Parathyroid adenoma (tissue), 2 donors: ENCODE data around the gene CCN2.

Experiments
- H2AFZ ChIP-seq: fragments of 300-600 bp; sonication (generic); one replicate; pipeline ENCODE4 v1.7.0; 2017; ENCODE audit warnings: antibody characterized with exemption, mild to moderate bottlenecking
- H3K27ac ChIP-seq: fragments of 300-600 bp; sonication (generic); one replicate; pipeline ENCODE4 v1.7.0; 2017
- H3K27me3 ChIP-seq: fragments of 300-600 bp; sonication (generic); one replicate; pipeline ENCODE4 v1.7.0; 2017; ENCODE audit warnings: low read length; ENCODE audit not compliant: control insufficient read depth, insufficient read depth
- H3K36me3 ChIP-seq: fragments of 300-600 bp; sonication (generic); one replicate; pipeline ENCODE4 v1.7.0; 2017; ENCODE audit warnings: low read length; ENCODE audit not compliant: control insufficient read depth, insufficient read depth
- H3K4me1 ChIP-seq: fragments of 300-600 bp; sonication (generic); one replicate; pipeline ENCODE4 v1.7.0; 2017; ENCODE audit warnings: control low read depth
- H3K4me2 ChIP-seq: fragments of 300-600 bp; sonication (generic); one replicate; pipeline ENCODE4 v1.7.0; 2017; ENCODE audit warnings: low read length
- H3K4me3 ChIP-seq: fragments of 300-600 bp; sonication (generic); one replicate; pipeline ENCODE4 v1.7.0; 2017; ENCODE audit warnings: low read depth, low read length
- H3K79me2 ChIP-seq: fragments of 300-600 bp; sonication (generic); one replicate; pipeline ENCODE4 v1.7.0; 2017; ENCODE audit warnings: control low read depth
- H3K9ac ChIP-seq: fragments of 300-600 bp; sonication (generic); one replicate; pipeline ENCODE4 v1.7.0; 2017; ENCODE audit warnings: mild to moderate bottlenecking
- H3K9me3 ChIP-seq: fragments of 300-600 bp; sonication (generic); one replicate; pipeline ENCODE4 v1.7.0; 2017; ENCODE audit warnings: low read length; ENCODE audit not compliant: control insufficient read depth
- TF ChIP-seq, protein P1 (sequence below): fragments of 300-600 bp; sonication (generic); IDR thresholded peaks from one replicate; pipeline ENCODE4 v1.7.0; 2017; ENCODE audit warnings: antibody characterized with exemption, mild to moderate bottlenecking
- donor health status: primary hyperparathyroidism.

CCN2 gene

DNA sequence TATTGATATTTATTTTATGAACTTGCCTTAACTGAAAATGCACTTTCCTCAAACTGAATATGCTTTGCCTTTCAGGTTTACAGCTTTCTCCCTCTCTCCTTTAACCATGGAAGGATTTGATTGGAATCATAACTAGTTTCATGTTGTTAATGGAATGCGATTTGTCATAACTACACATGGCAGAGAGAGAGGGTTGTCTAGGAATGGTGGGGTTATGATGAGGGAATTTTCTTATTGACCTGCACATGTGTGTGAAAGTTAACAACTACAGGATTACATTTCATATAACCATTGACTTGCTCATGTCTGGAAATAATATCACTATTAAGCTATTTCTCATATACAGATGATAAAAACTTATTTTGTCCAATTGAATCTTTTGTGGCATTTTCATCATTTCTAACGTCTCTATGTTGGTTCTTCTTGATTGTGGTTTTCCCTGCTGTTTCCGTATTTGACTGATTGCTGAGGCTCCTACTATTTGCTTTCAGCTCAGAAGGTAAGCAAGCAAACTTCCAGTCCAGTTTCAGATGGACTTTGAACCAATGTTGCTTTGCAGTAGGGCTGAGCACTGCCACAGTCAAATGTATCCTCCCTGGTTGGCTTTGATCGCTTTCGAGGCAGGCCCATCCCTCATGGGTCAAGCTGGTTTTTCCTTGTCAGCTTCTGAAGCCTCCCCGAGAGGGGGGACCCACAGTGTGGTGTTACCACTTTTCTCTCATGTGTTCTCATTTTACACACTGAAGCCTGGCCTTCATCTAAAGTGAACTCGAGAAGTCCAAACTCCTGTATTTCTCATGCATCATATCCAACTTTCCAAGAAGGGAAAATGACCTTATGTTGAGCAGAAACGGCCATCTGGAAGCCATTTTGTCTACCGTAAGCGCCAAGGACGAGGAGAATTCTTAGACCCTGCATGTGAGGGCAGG, 7.6 kb upstream of the CCN2 start:
- Histone ChIP-seq H3K79me2 (no peaks in the 10 kb centered on the region), H3K4me2 (no peak overlapping the region), H3K9ac (no peak overlapping the region), H3K4me1 (no peaks in the 10 kb centered on the region), H2AFZ (no peak overlapping the region), H3K27me3 (no peaks in the 10 kb centered on the region), H3K36me3 (no peaks in the 10 kb centered on the region), H3K4me3 (no peak overlapping the region), H3K27ac (no peak overlapping the region), H3K9me3 (no peaks in the 10 kb centered on the region)
- TF ChIP-seq, protein P1, sequence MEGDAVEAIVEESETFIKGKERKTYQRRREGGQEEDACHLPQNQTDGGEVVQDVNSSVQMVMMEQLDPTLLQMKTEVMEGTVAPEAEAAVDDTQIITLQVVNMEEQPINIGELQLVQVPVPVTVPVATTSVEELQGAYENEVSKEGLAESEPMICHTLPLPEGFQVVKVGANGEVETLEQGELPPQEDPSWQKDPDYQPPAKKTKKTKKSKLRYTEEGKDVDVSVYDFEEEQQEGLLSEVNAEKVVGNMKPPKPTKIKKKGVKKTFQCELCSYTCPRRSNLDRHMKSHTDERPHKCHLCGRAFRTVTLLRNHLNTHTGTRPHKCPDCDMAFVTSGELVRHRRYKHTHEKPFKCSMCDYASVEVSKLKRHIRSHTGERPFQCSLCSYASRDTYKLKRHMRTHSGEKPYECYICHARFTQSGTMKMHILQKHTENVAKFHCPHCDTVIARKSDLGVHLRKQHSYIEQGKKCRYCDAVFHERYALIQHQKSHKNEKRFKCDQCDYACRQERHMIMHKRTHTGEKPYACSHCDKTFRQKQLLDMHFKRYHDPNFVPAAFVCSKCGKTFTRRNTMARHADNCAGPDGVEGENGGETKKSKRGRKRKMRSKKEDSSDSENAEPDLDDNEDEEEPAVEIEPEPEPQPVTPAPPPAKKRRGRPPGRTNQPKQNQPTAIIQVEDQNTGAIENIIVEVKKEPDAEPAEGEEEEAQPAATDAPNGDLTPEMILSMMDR: no peak

DNA sequence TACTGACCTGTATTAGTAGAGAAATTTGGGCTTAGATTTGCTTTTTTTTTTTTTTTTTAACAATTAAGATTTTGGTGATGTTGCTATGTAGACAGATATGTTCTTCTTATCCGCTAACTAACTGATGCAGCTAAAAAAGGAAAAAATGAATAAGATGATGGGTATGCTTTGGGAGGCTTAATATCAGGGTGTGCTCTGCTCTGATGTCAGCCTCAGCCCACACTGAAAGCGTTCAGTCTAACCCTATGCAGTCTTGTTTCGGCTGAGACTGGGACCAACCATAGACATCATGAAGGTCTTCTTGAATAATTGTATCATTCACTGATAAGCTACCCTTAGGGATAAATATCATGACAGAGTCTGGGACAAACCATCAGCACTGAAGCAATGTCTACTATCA, 6.9 kb upstream of the CCN2 start:
- Histone ChIP-seq H3K9me3 (no peaks in the 10 kb centered on the region), H3K4me2 (no peak overlapping the region), H3K4me3 (no peak overlapping the region), H3K9ac (no peak overlapping the region), H3K79me2 (no peaks in the 10 kb centered on the region), H3K36me3 (no peaks in the 10 kb centered on the region), H3K4me1 (no peaks in the 10 kb centered on the region), H3K27ac (no peak overlapping the region), H2AFZ (no peak overlapping the region), H3K27me3 (no peaks in the 10 kb centered on the region)
- TF ChIP-seq, protein P1: no peak

- TF ChIP-seq, protein P1: no peak
- no peaks in the 10 kb centered on the region for H3K4me1 ChIP-seq
Observed at GRCh38 chr6:131955876-131956275, 4.7 kb upstream of the CCN2 start.

DNA sequence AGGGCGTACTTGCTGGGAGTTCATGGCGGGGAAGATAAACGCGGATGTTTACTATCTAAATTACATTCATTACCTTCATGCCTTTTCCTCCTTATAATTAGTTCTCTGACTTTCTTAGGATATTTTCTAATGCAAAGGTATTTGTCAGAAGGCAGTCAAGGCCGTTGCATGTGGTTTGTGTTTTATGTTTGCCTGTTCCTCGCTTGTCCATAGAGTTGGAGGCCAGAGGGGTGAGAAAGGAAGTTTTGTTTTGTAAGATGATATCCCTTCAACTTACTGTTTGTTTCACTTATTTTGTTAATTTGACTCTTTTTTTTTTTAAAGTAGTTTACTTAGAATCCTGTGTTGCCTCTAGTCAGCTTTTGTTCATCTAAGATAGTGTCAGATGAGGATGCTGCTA, 4.0 kb upstream of the CCN2 start:
- TF ChIP-seq, protein P1: no peak
- Histone ChIP-seq H3K9ac (no peak overlapping the region), H3K4me1 (no peaks in the 10 kb centered on the region), H3K79me2 (no peaks in the 10 kb centered on the region), H3K4me2 (no peak overlapping the region), H3K36me3 (no peaks in the 10 kb centered on the region), H3K9me3 (no peaks in the 10 kb centered on the region), H3K27ac (no peak overlapping the region), H3K4me3 (no peak overlapping the region), H2AFZ (no peak overlapping the region), H3K27me3 (no peaks in the 10 kb centered on the region)

More at GRCh38 chr6:131955876-131956275, 4.7 kb upstream of the CCN2 start:
- no peaks in the 10 kb centered on the region for H3K27me3 ChIP-seq
- no peaks in the 10 kb centered on the region for H3K79me2 ChIP-seq
- no peak overlapping the region for H3K4me3 ChIP-seq
- no peaks in the 10 kb centered on the region for H3K36me3 ChIP-seq
- H2AFZ ChIP-seq: no peak overlapping the region
- H3K4me2 ChIP-seq: no peak overlapping the region
- H3K9me3 ChIP-seq: no peaks in the 10 kb centered on the region
- H3K27ac ChIP-seq: no peak overlapping the region
- no peak overlapping the region for H3K9ac ChIP-seq

DNA sequence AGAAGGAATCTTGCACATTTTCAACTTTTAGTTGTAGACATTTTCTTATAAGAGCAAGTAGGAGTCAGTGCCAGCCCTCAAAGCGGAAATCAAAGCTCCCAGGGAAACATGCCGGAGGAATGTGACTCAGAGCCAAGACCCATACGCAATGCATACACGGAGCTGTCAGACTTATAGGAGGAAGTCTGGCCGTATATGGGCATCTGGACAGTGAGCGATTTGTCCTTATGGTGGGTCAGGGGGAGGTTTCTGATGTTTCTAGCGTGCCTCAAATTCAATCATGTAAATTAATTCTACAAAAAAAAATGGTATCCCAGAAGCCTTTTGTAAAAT, 3.6 kb upstream of the CCN2 start:
- Histone ChIP-seq H3K79me2 (no peaks in the 10 kb centered on the region), H3K9ac (no peak overlapping the region), H3K27me3 (no peaks in the 10 kb centered on the region), H3K4me3 (no peak overlapping the region), H3K4me1 (no peaks in the 10 kb centered on the region), H3K36me3 (no peaks in the 10 kb centered on the region), H3K9me3 (no peaks in the 10 kb centered on the region), H3K27ac (no peak overlapping the region), H2AFZ (no peak overlapping the region), H3K4me2 (no peak overlapping the region)
- TF ChIP-seq, protein P1: no peak
